Neural progenitor cell (in vitro differentiated cells): ENCODE data around the gene PPP6R3.

Source experiments
- EZH2 ChIP-seq: fragments of 200-600 bp; sonication (generic); IDR thresholded peaks from 2 replicates; pipeline ENCODE4 v1.6.1; 2017; ENCODE audit warnings: antibody characterized with exemption, mild to moderate bottlenecking, moderate library complexity
- EZH2phosphoT487 ChIP-seq: fragments of 200-600 bp; sonication (generic); IDR thresholded peaks from 2 replicates; pipeline ENCODE4 v1.6.1; 2017; ENCODE audit warnings: antibody characterized with exemption
- TF ChIP-seq, protein P1 (sequence below): fragments of 200-600 bp; sonication (generic); IDR thresholded peaks from 2 replicates; pipeline ENCODE4 v1.5.1; 2017; ENCODE audit warnings: antibody characterized with exemption, mild to moderate bottlenecking

DNA sequence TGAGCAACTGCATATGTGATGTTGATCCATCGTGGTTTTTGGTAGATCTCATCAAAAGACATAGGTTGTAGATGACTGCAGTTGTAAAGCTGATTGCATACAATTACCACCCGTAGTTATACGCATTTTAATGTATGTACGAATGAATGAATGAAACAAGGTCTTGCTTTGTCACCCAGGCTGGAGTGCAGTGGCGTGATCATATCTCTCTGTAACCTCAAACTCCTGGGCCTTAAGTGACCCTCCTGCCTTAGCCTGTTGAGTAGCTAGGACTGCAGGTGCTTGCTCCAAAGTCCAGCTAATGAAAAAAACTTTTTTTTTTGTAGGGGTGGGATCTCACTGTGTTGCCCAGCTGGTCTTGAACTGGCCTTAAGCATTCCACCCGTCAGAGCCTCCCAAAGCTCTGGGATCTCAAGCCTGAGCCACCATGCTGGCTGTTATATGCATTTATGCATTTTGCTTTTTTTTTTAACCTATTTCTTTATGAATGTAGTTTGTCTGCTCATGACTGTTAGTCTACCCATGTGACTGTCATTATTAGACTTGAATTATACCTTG, 53.5 kb downstream of the PPP6R3 start:
- TF ChIP-seq, protein P1, sequence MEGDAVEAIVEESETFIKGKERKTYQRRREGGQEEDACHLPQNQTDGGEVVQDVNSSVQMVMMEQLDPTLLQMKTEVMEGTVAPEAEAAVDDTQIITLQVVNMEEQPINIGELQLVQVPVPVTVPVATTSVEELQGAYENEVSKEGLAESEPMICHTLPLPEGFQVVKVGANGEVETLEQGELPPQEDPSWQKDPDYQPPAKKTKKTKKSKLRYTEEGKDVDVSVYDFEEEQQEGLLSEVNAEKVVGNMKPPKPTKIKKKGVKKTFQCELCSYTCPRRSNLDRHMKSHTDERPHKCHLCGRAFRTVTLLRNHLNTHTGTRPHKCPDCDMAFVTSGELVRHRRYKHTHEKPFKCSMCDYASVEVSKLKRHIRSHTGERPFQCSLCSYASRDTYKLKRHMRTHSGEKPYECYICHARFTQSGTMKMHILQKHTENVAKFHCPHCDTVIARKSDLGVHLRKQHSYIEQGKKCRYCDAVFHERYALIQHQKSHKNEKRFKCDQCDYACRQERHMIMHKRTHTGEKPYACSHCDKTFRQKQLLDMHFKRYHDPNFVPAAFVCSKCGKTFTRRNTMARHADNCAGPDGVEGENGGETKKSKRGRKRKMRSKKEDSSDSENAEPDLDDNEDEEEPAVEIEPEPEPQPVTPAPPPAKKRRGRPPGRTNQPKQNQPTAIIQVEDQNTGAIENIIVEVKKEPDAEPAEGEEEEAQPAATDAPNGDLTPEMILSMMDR: no peak
- no peak for TF ChIP-seq EZH2
- no peak for TF ChIP-seq EZH2phosphoT487
